HepG2 (cell line): ENCODE measurements around the gene GPATCH3. TPM values are rescaled to one million over a fixed set of nuclear protein-coding genes. Genes with fewer than 3 reads are reported as not detected.

ENCODE experiments used
- ATAC-seq: fragments of 200-7000 bp; cut with Tn5 transposase; 3 replicates; pipeline ENCODE4 v1.9.1; 2020; ENCODE audit warnings: mild to moderate bottlenecking, moderate library complexity
- BruUV-seq: library from RNA; stranded (reverse); fragments of 400-500 nt; replicated peaks from 2 replicates; lab custom pipeline; 2021; lab: Mats Ljungman, UMichigan
- CTCF ChIA-PET: fragments of 300-600 bp; formaldehyde crosslinking; extraction: SDS; loops from one replicate; lab custom pipeline; 2021; ENCODE audit warnings: low total read pairs, inconsistent platforms, low intra/inter-chr PET ratio; lab: Yijun Ruan, JAX
- POLR2A ChIA-PET: fragments of 350-600 bp; sonication (Branson Sonifier 250); formaldehyde crosslinking; loops from one replicate; lab custom pipeline; 2020; ENCODE audit warnings: antibody characterized with exemption, inconsistent platforms; lab: Yijun Ruan, JAX
- DNase-seq: peaks from one replicate; pipeline ENCODE4 v3.0.0-alpha.2; 2015; ENCODE audit warnings: low spot score
- FAIRE-seq: peaks from 3 replicates; lab custom pipeline; 2011; peaks lifted over from hg19 to GRCh38; lab: Jason Lieb, UNC
- H2AFZ ChIP-seq: one replicate; pipeline ENCODE4 v1.6.1; 2011; ENCODE audit warnings: low read length, inconsistent platforms
- H3K27ac ChIP-seq: fragments of 300-600 bp; 3 replicates; pipeline ENCODE4 v1.8.0; 2011; ENCODE audit warnings: mixed run types, mild to moderate bottlenecking, mixed read lengths, low read length, inconsistent platforms; ENCODE audit not compliant: insufficient read depth; ENCODE audit errors: extremely low read length
- H3K27me3 ChIP-seq, 2 experiments: fragments of 200-600 bp in 1 of 2; 2 replicates in 1 of 2; 3 replicates in 1 of 2; pipeline versions ENCODE4 v1.6.0 to v1.8.0; 2011; ENCODE audit warnings: low read length in 2 of 2, mild to moderate bottlenecking in 2 of 2, moderate library complexity in 2 of 2, inconsistent platforms in 1 of 2; ENCODE audit not compliant: insufficient read depth in 2 of 2, control insufficient read depth in 1 of 2
- H3K36me3 ChIP-seq, 2 experiments: fragments of 200-600 bp in 1 of 2; replicated peaks in 1 of 2; 2 replicates in 1 of 2; 3 replicates in 1 of 2; pipeline versions ENCODE4 v1.5.1 to v1.8.0; 2011; ENCODE audit warnings: low read length in 2 of 2, inconsistent platforms in 1 of 2; ENCODE audit not compliant: insufficient read depth in 2 of 2, control insufficient read depth in 1 of 2
- H3K4me1 ChIP-seq: 2 replicates; pipeline ENCODE4 v1.5.1; 2012; ENCODE audit warnings: low read length, inconsistent platforms; ENCODE audit not compliant: insufficient read depth
- H3K4me2 ChIP-seq: 2 replicates; pipeline ENCODE4 v1.6.0; 2011; ENCODE audit warnings: low read depth, low read length, inconsistent platforms
- H3K4me3 ChIP-seq, 3 experiments: fragments of 200-600 bp in 1 of 3; sonication (generic), shearing (Covaris generic) in 1 of 3; replicated peaks in 1 of 3; 2 replicates each; pipeline ENCODE4 v1.5.1; 2011 to 2016; ENCODE audit warnings: low read length in 3 of 3, inconsistent platforms in 2 of 3, low read depth in 2 of 3, mild to moderate bottlenecking in 2 of 3, control low read depth in 1 of 3, mixed read lengths in 1 of 3; ENCODE audit not compliant: insufficient read depth in 1 of 3
- H3K79me2 ChIP-seq: one replicate; pipeline ENCODE4 v1.6.1; 2011; ENCODE audit warnings: low read length, inconsistent platforms; ENCODE audit not compliant: insufficient read depth
- H3K9ac ChIP-seq: 2 replicates; pipeline ENCODE4 v1.6.0; 2011; ENCODE audit warnings: mild to moderate bottlenecking, low read depth, low read length, inconsistent platforms; ENCODE audit not compliant: insufficient read depth
- H3K9me3 ChIP-seq: 2 replicates; pipeline ENCODE4 v1.5.1; 2012; ENCODE audit warnings: mild to moderate bottlenecking, low read length
- H4K20me1 ChIP-seq: 2 replicates; pipeline ENCODE4 v1.6.0; 2011; ENCODE audit warnings: inconsistent platforms, mild to moderate bottlenecking, low read length, moderate library complexity; ENCODE audit not compliant: insufficient read depth
- ERF ChIP-seq: IDR thresholded peaks from 2 replicates; pipeline ENCODE4 v1.6.1; 2018; ENCODE audit warnings: missing biosample characterization, missing genetic modification reagents
- IKZF5 ChIP-seq: IDR thresholded peaks from 2 replicates; pipeline ENCODE4 v1.6.1; 2018; ENCODE audit warnings: missing genetic modification reagents, mild to moderate bottlenecking, missing compliant biosample characterization
- MEF2D ChIP-seq: sonication (generic); formaldehyde crosslinking; IDR thresholded peaks from 2 replicates; pipeline ENCODE4 v1.5.1; 2020; ENCODE audit warnings: mild to moderate bottlenecking, missing genetic modification reagents
- SOX6 ChIP-seq, 2 experiments: fragments of 450-650 bp in 1 of 2; sonication (generic) in 1 of 2; formaldehyde crosslinking in 1 of 2; IDR thresholded peaks; 2 replicates each; pipeline versions ENCODE4 v1.4.0 to v1.6.1; 2017 to 2020; ENCODE audit warnings: antibody characterized with exemption in 1 of 2, mild to moderate bottlenecking in 1 of 2, missing genetic modification reagents in 1 of 2
- ZBTB34 ChIP-seq: sonication (generic); formaldehyde crosslinking; IDR thresholded peaks from 2 replicates; pipeline ENCODE4 v1.8.0; 2022; ENCODE audit warnings: mild to moderate bottlenecking, missing genetic modification reagents
- ZMYM3 ChIP-seq: sonication (generic); formaldehyde crosslinking; IDR thresholded peaks from 2 replicates; pipeline ENCODE4 v1.5.1; 2020; ENCODE audit warnings: mild to moderate bottlenecking, missing genetic modification reagents
- WGBS: methylation state at CpG from one replicate; pipeline ENCODE4 v1.1.6; 2017; ENCODE audit warnings: low lambda C conversion rate; 5-methylcytosine and 5-hydroxymethylcytosine counted together
- in situ Hi-C: cut with HindIII; loops from 2 replicates; pipeline ENCODE4 v1.10.0; 2017; ENCODE audit warnings: low pct_unique_long_range_greater_than_20kb; ENCODE audit not compliant: extremely low pct_ligation_motif_present
- intact Hi-C: fragments of 100-400 bp; cut with micrococcal nuclease; formaldehyde crosslinking; loops from one replicate; pipeline ENCODE4 v1.10.0; 2022; ENCODE audit not compliant: unreplicated experiment
- polyA plus RNA-seq, 8 experiments: library from polyadenylated mRNA; depleted of rRNA in 3 of 8; stranded (reverse) in 7 of 8; unstranded in 1 of 8; fragments of >200 nt; fragmentation: Illumina TruSeq in 4 of 8; extraction: Trizol in 4 of 8; gene quantifications; 2 replicates each; pipeline versions ENCODE4 v1.2.1 to v1.2.3, GENCODE V29; 2011 to 2016; ENCODE audit warnings: low read depth in 4 of 8, missing spikeins in 1 of 8, mixed read lengths in 1 of 8; ENCODE audit not compliant: insufficient read depth in 1 of 8
- total RNA-seq, 5 experiments: library from RNA; depleted of rRNA; stranded (reverse); fragments of >200 nt; fragmentation: Illumina TruSeq; extraction: Trizol; gene quantifications; 2 replicates each; pipeline ENCODE4 v1.2.3, GENCODE V29; 2016; ENCODE audit warnings: low read depth in 1 of 5
- TF ChIP-seq, protein P1 (sequence below): sonication (generic); formaldehyde crosslinking; IDR thresholded peaks from 2 replicates; pipeline ENCODE4 v1.5.0; 2020; ENCODE audit warnings: mild to moderate bottlenecking, missing genetic modification reagents
- TF ChIP-seq, protein P2 (sequence below), 2 experiments: sonication (generic) in 1 of 2; formaldehyde crosslinking in 1 of 2; IDR thresholded peaks; 2 replicates each; pipeline versions ENCODE4 v1.5.1 to v1.6.1; 2011 to 2020; ENCODE audit warnings: borderline replicate concordance in 1 of 2, low read depth in 1 of 2, low read length in 1 of 2, mild to moderate bottlenecking in 1 of 2, missing genetic modification reagents in 1 of 2, moderate library complexity in 1 of 2
- TF ChIP-seq, protein P3 (sequence below): sonication (generic); formaldehyde crosslinking; IDR thresholded peaks from 2 replicates; pipeline ENCODE4 v1.4.0; 2020; ENCODE audit warnings: missing genetic modification reagents

GPATCH3 gene
- total and polyA plus RNA-seq, 2 of the 13 experiments (the other 11 are each of a cell fraction or from before 2014, with no cell fraction given) = 8.3 to 11.0 TPM

DNA sequence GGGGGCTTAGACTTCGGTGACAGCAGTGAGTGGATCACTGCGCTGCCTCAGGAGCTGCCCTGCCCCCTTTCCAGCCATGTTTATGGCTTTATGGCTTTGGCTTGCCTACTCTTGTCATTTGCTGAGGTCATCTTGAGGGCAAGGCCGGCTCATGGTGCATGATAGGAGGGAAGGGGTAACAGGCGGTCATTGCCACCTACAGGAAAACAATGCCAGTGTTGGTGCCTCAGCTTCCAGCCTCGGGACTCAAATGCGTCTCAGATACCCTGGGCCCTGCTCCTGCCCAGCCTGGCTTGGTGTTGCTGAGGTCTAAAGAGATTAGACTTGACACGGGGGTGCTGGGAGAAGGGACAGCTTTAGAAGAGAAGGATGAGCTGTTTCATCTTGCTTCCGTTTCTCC is 45.5 kb upstream of the GPATCH3 start (continued):
- 0 out of 2 replicates have a peak, but pooled peaks have one; percentile 8 for TF ChIP-seq IKZF5 (CRISPR knock-in tag)
- no peak for TF ChIP-seq ERF (CRISPR knock-in tag)
- TF ChIP-seq, protein P1, sequence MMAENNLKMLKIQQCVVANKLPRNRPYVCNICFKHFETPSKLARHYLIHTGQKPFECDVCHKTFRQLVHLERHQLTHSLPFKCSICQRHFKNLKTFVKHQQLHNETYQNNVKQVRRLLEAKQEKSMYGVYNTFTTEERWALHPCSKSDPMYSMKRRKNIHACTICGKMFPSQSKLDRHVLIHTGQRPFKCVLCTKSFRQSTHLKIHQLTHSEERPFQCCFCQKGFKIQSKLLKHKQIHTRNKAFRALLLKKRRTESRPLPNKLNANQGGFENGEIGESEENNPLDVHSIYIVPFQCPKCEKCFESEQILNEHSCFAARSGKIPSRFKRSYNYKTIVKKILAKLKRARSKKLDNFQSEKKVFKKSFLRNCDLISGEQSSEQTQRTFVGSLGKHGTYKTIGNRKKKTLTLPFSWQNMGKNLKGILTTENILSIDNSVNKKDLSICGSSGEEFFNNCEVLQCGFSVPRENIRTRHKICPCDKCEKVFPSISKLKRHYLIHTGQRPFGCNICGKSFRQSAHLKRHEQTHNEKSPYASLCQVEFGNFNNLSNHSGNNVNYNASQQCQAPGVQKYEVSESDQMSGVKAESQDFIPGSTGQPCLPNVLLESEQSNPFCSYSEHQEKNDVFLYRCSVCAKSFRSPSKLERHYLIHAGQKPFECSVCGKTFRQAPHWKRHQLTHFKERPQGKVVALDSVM (CRISPR knock-in tag) = no peak
- TF ChIP-seq, protein P2, sequence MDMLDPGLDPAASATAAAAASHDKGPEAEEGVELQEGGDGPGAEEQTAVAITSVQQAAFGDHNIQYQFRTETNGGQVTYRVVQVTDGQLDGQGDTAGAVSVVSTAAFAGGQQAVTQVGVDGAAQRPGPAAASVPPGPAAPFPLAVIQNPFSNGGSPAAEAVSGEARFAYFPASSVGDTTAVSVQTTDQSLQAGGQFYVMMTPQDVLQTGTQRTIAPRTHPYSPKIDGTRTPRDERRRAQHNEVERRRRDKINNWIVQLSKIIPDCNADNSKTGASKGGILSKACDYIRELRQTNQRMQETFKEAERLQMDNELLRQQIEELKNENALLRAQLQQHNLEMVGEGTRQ (IDR thresholded peaks at IDR 0.05; ENCODE audit: low read depth, low read length) = no peak
- TF ChIP-seq, protein P2 (CRISPR knock-in tag; IDR thresholded peaks at IDR 0.05; ENCODE audit: borderline replicate concordance) = no peak

- ATAC-seq (no peak), FAIRE-seq (peak; percentile 76)
- POLR2A ChIA-PET = interaction anchor here (0.9 to 12.9 kb wide), 11 partner anchors 7 to 53 kb away, joined by 3 to 371 read pairs (median 5); partner anchors contain the start of genes GPATCH3, KDF1, NR0B2 and NUDC
- 0 out of 2 replicates have a peak, but pooled peaks have one; percentile 22 for TF ChIP-seq ZMYM3
- peak; percentile 94 for TF ChIP-seq ZBTB34 (CRISPR knock-in tag)
- TF ChIP-seq, protein P3, sequence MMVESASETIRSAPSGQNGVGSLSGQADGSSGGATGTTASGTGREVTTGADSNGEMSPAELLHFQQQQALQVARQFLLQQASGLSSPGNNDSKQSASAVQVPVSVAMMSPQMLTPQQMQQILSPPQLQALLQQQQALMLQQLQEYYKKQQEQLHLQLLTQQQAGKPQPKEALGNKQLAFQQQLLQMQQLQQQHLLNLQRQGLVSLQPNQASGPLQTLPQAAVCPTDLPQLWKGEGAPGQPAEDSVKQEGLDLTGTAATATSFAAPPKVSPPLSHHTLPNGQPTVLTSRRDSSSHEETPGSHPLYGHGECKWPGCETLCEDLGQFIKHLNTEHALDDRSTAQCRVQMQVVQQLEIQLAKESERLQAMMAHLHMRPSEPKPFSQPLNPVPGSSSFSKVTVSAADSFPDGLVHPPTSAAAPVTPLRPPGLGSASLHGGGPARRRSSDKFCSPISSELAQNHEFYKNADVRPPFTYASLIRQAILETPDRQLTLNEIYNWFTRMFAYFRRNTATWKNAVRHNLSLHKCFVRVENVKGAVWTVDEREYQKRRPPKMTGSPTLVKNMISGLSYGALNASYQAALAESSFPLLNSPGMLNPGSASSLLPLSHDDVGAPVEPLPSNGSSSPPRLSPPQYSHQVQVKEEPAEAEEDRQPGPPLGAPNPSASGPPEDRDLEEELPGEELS = peak; percentile 20; the same call in 1 of the 2 replicates
- no peak for TF ChIP-seq SOX6 (IDR thresholded peaks at IDR 0.05)
- peak; percentile 41; the same call in 1 of the 2 replicates for TF ChIP-seq SOX6 (CRISPR knock-in tag; IDR thresholded peaks at IDR 0.05)
- TF ChIP-seq MEF2D (CRISPR knock-in tag) = no peak
Observed at GRCh38 chr1:26945138-26945537, 44.9 kb upstream of the GPATCH3 start.

More at GRCh38 chr1:26945138-26945537, 44.9 kb upstream of the GPATCH3 start:
- Histone ChIP-seq H3K4me3 (peak overlapping the region in 1 of 3 experiments; percentile 3; a peak in 1 of 6 replicates), H4K20me1 (no peaks in the 10 kb centered on the region), H3K4me1 (peaks cover 81% of the 10 kb centered on the region), H3K27me3 (no peaks in the 10 kb centered on the region), H2AFZ (no peak overlapping the region), H3K27ac (peak overlapping the region; percentile 63), H3K4me2 (peak overlapping the region; percentile 50), H3K36me3 (peaks cover 25 to 40% of the 10 kb centered on the region in 2 experiments), H3K79me2 (peaks cover 2% of the 10 kb centered on the region), H3K9me3 (no peaks in the 10 kb centered on the region), H3K9ac (no peak overlapping the region)
- no TSS peak for BruUV-seq
- WGBS = 21% methylated on average over 2 of the region's 2 CpGs
- no peak for DNase-seq
- in situ Hi-C loops (no loop called here), intact Hi-C loops (loop anchor here (1.0 kb wide), 1 partner anchor 33 kb away; no protein-coding TSS in a partner anchor)
- CTCF ChIA-PET = no interaction called here
